Peyer's patch (tissue), 4 donors: ENCODE data around the gene CDH23. TPM values are rescaled to one million over a fixed set of nuclear protein-coding genes. Genes with fewer than 3 reads are reported as not detected.

ENCODE experiments used
- DNase-seq, 3 donors: peaks; one replicate each; pipeline ENCODE4 v3.0.0-alpha.2; 2017 to 2019
- H3K27ac ChIP-seq, 4 donors: fragments of 200-600 bp; sonication (generic); one replicate each; pipeline ENCODE4 v1.5.1; 2016 to 2019
- H3K27me3 ChIP-seq, 2 donors: fragments of 200-600 bp; sonication (generic); one replicate each; pipeline ENCODE4 v1.5.1; 2019
- H3K36me3 ChIP-seq, 3 donors: fragments of 200-600 bp; sonication (generic); one replicate each; pipeline ENCODE4 v1.5.1; 2016 to 2019
- H3K4me1 ChIP-seq, 4 donors: fragments of 200-600 bp; sonication (generic); one replicate each; pipeline ENCODE4 v1.5.1; 2016 to 2019
- H3K4me3 ChIP-seq, 4 donors: fragments of 200-600 bp; sonication (generic); 1 replicate in 3 of 4; 2 replicates in 1 of 4; pipeline ENCODE4 v1.5.1; 2016 to 2019; ENCODE audit warnings: mild to moderate bottlenecking in 1 of 4
- H3K9me3 ChIP-seq, 4 donors: fragments of 200-600 bp; sonication (generic); one replicate each; pipeline ENCODE4 v1.5.1; 2016 to 2019; ENCODE audit warnings: mild to moderate bottlenecking in 1 of 4
- CTCF ChIP-seq, 6 experiments: fragments of 450-650 bp in 4 of 6; fragments of 200-600 bp in 2 of 6; sonication (generic) in 1 of 6; IDR thresholded peaks; one replicate each; pipeline ENCODE4 v1.5.1; 2017 to 2019; ENCODE audit warnings: antibody characterized with exemption in 6 of 6, mild to moderate bottlenecking in 3 of 6, moderate library complexity in 1 of 6
- POLR2A ChIP-seq, 2 donors: fragments of 450-650 bp; IDR thresholded peaks; one replicate each; pipeline ENCODE4 v1.5.1; 2017; ENCODE audit warnings: antibody characterized with exemption in 2 of 2, mild to moderate bottlenecking in 2 of 2, moderate library complexity in 2 of 2
- total RNA-seq, 4 donors: library from RNA; depleted of rRNA; stranded (reverse); fragments of >200 nt; gene quantifications; one replicate each; pipeline ENCODE4 v1.1.0, GENCODE V29; 2016

CDH23 gene
- total RNA-seq, 4 donors from 2014 or later, result 3.2 to 9.9 (median 5.4) TPM

GRCh38 chr10:71369602-71370001 lies 27.1 kb upstream of the CDH23 start:
- DNase-seq, result no peak
- no peak overlapping the region for H3K27ac ChIP-seq
- H3K27me3 ChIP-seq, result no peaks in the 10 kb centered on the region
- H3K4me1 ChIP-seq, result peaks cover 0 to 5% (median 0%) of the 10 kb centered on the region in 4 donors
- no peaks in the 10 kb centered on the region for H3K9me3 ChIP-seq
- TF ChIP-seq CTCF (IDR thresholded peaks at IDR 0.05), result no peak
- no peak for TF ChIP-seq POLR2A (IDR thresholded peaks at IDR 0.05)
- no peaks in the 10 kb centered on the region for H3K36me3 ChIP-seq
- no peak overlapping the region for H3K4me3 ChIP-seq

- Histone ChIP-seq H3K4me3 (no peak overlapping the region), H3K4me1 (peaks cover 0 to 5% (median 0%) of the 10 kb centered on the region in 4 donors), H3K9me3 (no peaks in the 10 kb centered on the region), H3K27ac (no peak overlapping the region), H3K27me3 (no peaks in the 10 kb centered on the region), H3K36me3 (no peaks in the 10 kb centered on the region)
- TF ChIP-seq POLR2A (IDR thresholded peaks at IDR 0.05), result no peak
- no peak for TF ChIP-seq CTCF (IDR thresholded peaks at IDR 0.05)
- no peak for DNase-seq
These were observed 26.7 kb upstream of the CDH23 start for GRCh38 chr10:71370031-71370430.

- Histone ChIP-seq H3K4me1 (peaks cover 0 to 5% (median 0%) of the 10 kb centered on the region in 4 donors), H3K27me3 (no peaks in the 10 kb centered on the region), H3K27ac (peak overlapping the region in 2 of 4 donors; percentile 18 to 70), H3K36me3 (no peaks in the 10 kb centered on the region), H3K9me3 (no peaks in the 10 kb centered on the region), H3K4me3 (no peak overlapping the region)
- no peak for TF ChIP-seq POLR2A (IDR thresholded peaks at IDR 0.05)
- no peak for TF ChIP-seq CTCF (IDR thresholded peaks at IDR 0.05)
- DNase-seq, result no peak
These were observed 25.0 kb upstream of the CDH23 start for GRCh38 chr10:71371750-71372166.

- peaks cover 0 to 7% (median 3%) of the 10 kb centered on the region in 4 donors for H3K4me1 ChIP-seq
- H3K4me3 ChIP-seq, result no peak overlapping the region
- no peaks in the 10 kb centered on the region for H3K27me3 ChIP-seq
- DNase-seq, result peak in 1 of 3 donors; percentile 27
- H3K27ac ChIP-seq, result peak overlapping the region; percentile 28 to 70 (median 36)
- no peaks in the 10 kb centered on the region for H3K36me3 ChIP-seq
- H3K9me3 ChIP-seq, result no peaks in the 10 kb centered on the region
- TF ChIP-seq POLR2A (IDR thresholded peaks at IDR 0.05) (no peak), CTCF (IDR thresholded peaks at IDR 0.05) (no peak)
These were observed 23.7 kb upstream of the CDH23 start for GRCh38 chr10:71372882-71373495.

GRCh38 chr10:71374481-71375233 lies 22.1 kb upstream of the CDH23 start:
- H3K4me3 ChIP-seq, result no peak overlapping the region
- no peak for DNase-seq
- no peaks in the 10 kb centered on the region for H3K36me3 ChIP-seq
- peaks cover 0 to 20% (median 11%) of the 10 kb centered on the region in 4 donors for H3K4me1 ChIP-seq
- no peaks in the 10 kb centered on the region for H3K27me3 ChIP-seq
- H3K27ac ChIP-seq, result no peak overlapping the region
- TF ChIP-seq POLR2A (IDR thresholded peaks at IDR 0.05) (no peak), CTCF (IDR thresholded peaks at IDR 0.05) (no peak)
- no peaks in the 10 kb centered on the region for H3K9me3 ChIP-seq
